MCF 10A (cell line): ENCODE results near the gene ST6GAL1. TPM values are rescaled to one million over a fixed set of nuclear protein-coding genes. Genes with fewer than 3 reads are reported as not detected.

Experiments used
- BruUV-seq: library from RNA; stranded (reverse); fragments of 400-500 nt; replicated peaks from 2 replicates; lab custom pipeline; 2021; lab: Mats Ljungman, UMichigan
- CTCF ChIA-PET: fragments of 300-600 bp; sonication (Branson Sonifier 250); formaldehyde crosslinking; extraction: SDS; loops from one replicate; lab custom pipeline; 2021; ENCODE audit warnings: antibody characterized with exemption, inconsistent platforms; lab: Yijun Ruan, JAX
- POLR2A ChIA-PET: fragments of 300-600, 350-650 bp; sonication (Branson Sonifier 250); formaldehyde crosslinking; extraction: SDS; loops from one replicate; lab custom pipeline; 2020; ENCODE audit warnings: antibody characterized with exemption, inconsistent platforms; lab: Yijun Ruan, JAX
- DNase-seq: peaks from one replicate; pipeline ENCODE4 v3.0.0-alpha.2; 2018; ENCODE audit not compliant: unreplicated experiment
- H3K27ac Mint-ChIP-seq: one replicate; pipeline ENCODE4 v1.8.0; 2022; ENCODE audit warnings: mild to moderate bottlenecking, low read depth, mixed read lengths; ENCODE audit not compliant: unreplicated experiment
- H3K27me3 Mint-ChIP-seq: one replicate; pipeline ENCODE4 v1.8.0; 2022; ENCODE audit warnings: mixed read lengths; ENCODE audit not compliant: insufficient read depth, unreplicated experiment
- H3K36me3 Mint-ChIP-seq: one replicate; pipeline ENCODE4 v1.8.0; 2022; ENCODE audit warnings: mild to moderate bottlenecking, moderate library complexity, mixed read lengths; ENCODE audit not compliant: insufficient read depth, unreplicated experiment
- H3K4me1 Mint-ChIP-seq: one replicate; pipeline ENCODE4 v1.8.0; 2022; ENCODE audit warnings: mixed read lengths; ENCODE audit not compliant: insufficient read depth, unreplicated experiment
- H3K4me3 Mint-ChIP-seq: one replicate; pipeline ENCODE4 v1.8.0; 2022; ENCODE audit warnings: mild to moderate bottlenecking, moderate library complexity, mixed read lengths; ENCODE audit not compliant: unreplicated experiment
- H3K9me3 Mint-ChIP-seq: one replicate; pipeline ENCODE4 v1.8.0; 2022; ENCODE audit warnings: mixed read lengths; ENCODE audit not compliant: unreplicated experiment
- CTCF ChIP-seq: fragments of 200-600 bp; IDR thresholded peaks from one replicate; pipeline ENCODE4 v1.8.0; 2022; ENCODE audit warnings: antibody characterized with exemption, mild to moderate bottlenecking; ENCODE audit not compliant: unreplicated experiment
- intact Hi-C: fragments of 100-400 bp; cut with micrococcal nuclease; formaldehyde crosslinking; loops from 2 replicates; pipeline ENCODE4 v1.14.1; 2022
- total RNA-seq: library from RNA; stranded (reverse); gene quantifications from 2 replicates; pipeline ENCODE4 v1.2.3, GENCODE V29; 2022

The ST6GAL1 gene
- total RNA-seq, 1 experiment from 2014 or later = 18.8 TPM

- BruUV-seq = no TSS peak
- Mint-ChIP-seq H3K27ac (no peak overlapping the region), H3K36me3 (no peaks in the 10 kb centered on the region), H3K4me3 (no peak overlapping the region), H3K4me1 (no peaks in the 10 kb centered on the region), H3K9me3 (peaks cover 15% of the 10 kb centered on the region), H3K27me3 (no peaks in the 10 kb centered on the region)
- ChIA-PET POLR2A (no interaction called here), CTCF (no interaction called here)
- no peak for DNase-seq
- TF ChIP-seq CTCF = no peak
- intact Hi-C loops = no loop called here
These were observed 158.4 kb downstream of the ST6GAL1 start for GRCh38 chr3:187088701-187089100.

GRCh38 chr3:187093320-187093719 lies 163.0 kb downstream of the ST6GAL1 start:
- Mint-ChIP-seq H3K4me3 (no peak overlapping the region), H3K27ac (no peak overlapping the region), H3K36me3 (no peaks in the 10 kb centered on the region), H3K27me3 (no peaks in the 10 kb centered on the region), H3K4me1 (no peaks in the 10 kb centered on the region), H3K9me3 (peaks cover 9% of the 10 kb centered on the region)
- POLR2A ChIA-PET = interaction anchor here (1.3 kb wide), 1 partner anchor 24 kb away, joined by 3 read pairs; no protein-coding TSS in a partner anchor
- no peak for TF ChIP-seq CTCF
- intact Hi-C loops = no loop called here
- CTCF ChIA-PET = interaction anchor here (0.6 to 1.8 kb wide), 4 partner anchors 20 to 515 kb away, joined by 3 to 8 read pairs (median 5); no protein-coding TSS in a partner anchor
- BruUV-seq = no TSS peak
- no peak for DNase-seq

DNA sequence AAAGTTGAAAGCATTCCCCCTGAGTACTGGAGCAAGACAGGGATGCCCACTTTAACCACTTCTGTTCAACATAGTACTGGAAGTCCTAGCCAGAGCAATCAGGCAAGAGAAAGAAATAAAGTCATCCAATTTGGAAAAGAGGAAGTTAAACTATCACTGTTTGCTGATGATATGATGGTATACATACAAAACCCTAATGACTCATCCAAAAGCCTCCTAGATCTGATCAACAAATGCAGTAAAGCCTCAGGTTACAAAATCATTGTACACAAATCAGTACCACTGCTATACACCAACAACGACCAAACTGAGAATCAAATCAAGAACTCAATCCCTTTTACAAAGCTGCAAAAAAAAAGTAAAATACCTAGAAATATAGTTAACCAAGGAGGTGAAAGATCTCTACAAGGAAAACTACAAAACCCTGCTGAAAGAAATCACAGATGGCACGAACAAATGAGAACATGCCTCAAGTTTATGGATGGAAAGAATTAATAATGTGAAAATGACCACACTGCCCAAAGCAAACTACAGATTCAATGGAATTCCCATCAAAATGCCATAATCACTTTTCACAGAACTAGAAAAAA lies 168.7 kb downstream of the ST6GAL1 start:
- intact Hi-C loops = no loop called here
- DNase-seq = no peak
- no TSS peak for BruUV-seq
- no peak for TF ChIP-seq CTCF
- no peaks in the 10 kb centered on the region for H3K27me3 Mint-ChIP-seq
- H3K4me1 Mint-ChIP-seq = peaks cover 8% of the 10 kb centered on the region
- ChIA-PET POLR2A (no interaction called here), CTCF (no interaction called here)
- no peak overlapping the region for H3K4me3 Mint-ChIP-seq
- H3K27ac Mint-ChIP-seq = no peak overlapping the region
- no peaks in the 10 kb centered on the region for H3K36me3 Mint-ChIP-seq
- H3K9me3 Mint-ChIP-seq = no peaks in the 10 kb centered on the region

DNA sequence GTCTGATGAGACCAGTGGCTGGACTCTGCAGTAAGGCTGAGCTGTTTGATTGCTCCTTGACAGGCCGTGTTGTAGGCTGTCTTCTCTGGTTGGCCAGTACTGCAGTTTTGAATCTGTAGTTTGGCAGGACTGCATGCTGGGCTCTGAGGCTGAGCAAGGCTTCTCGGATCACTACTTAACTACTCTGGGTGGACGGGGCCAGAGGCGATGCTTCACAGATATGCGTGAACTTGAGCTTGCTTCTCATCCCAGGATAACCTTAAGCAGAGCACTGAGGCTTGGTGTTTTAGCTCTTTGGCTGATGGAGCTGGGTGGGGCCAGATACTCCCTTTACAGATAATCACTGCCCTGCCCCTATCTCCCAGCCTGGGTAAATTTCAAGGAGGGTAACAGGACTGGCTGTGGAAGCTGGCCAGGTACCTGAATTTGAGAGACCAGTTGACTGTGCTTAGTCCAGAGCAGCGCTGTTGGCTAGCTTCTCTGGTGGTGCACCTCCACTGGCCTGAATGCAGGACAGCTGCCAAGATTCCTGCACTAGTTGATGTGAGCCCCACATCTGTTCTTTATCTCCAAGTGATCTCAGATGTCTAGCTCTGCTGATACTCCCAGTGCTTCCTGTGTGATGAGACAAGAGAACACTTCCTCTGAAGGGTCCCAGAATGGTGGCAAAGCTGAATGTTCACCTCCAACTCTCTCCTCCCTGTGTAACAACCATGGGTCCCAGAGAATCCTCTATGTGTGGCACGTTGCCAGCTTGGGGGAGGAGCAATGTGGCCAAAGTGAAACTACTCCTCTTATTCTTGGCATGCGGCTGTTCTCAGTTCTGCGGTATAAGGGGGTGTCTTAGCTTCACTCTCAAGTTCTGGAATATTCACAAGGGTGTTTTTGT lies 171.1 kb downstream of the ST6GAL1 start:
- peak overlapping the region; percentile 85 for H3K27ac Mint-ChIP-seq
- intact Hi-C loops = no loop called here

More for the DNA sequence above, 171.1 kb downstream of the ST6GAL1 start:
- H3K4me3 Mint-ChIP-seq = peak overlapping the region; percentile 73
- no peaks in the 10 kb centered on the region for H3K9me3 Mint-ChIP-seq
- peak; percentile 78 for DNase-seq
- H3K4me1 Mint-ChIP-seq = peaks cover 8% of the 10 kb centered on the region
- ChIA-PET POLR2A (interaction anchor here (0.6 to 2.2 kb wide), 5 partner anchors 12 to 252 kb away, joined by 3 to 6 read pairs (median 4); no protein-coding TSS in a partner anchor), CTCF (interaction anchor here (0.6 to 5.3 kb wide), 12 partner anchors 12 to 436 kb away, joined by 3 to 62 read pairs (median 4); no protein-coding TSS in a partner anchor)
- no peak for TF ChIP-seq CTCF
- no TSS peak for BruUV-seq
- H3K36me3 Mint-ChIP-seq = peaks cover 6% of the 10 kb centered on the region
- H3K27me3 Mint-ChIP-seq = no peaks in the 10 kb centered on the region
